ENCODE results near the gene TCF23. TPM values are rescaled to one million over a fixed set of nuclear protein-coding genes. Genes with fewer than 3 reads are reported as not detected.
"Not testable (repeated sequence)": the region's sequence is repeated elsewhere in the genome, so short reads cannot be mapped to it uniquely, and the experiment has no call there.

The TCF23 gene
- polyA plus RNA-seq, 3 donors from 2014 or later: not detected

DNA sequence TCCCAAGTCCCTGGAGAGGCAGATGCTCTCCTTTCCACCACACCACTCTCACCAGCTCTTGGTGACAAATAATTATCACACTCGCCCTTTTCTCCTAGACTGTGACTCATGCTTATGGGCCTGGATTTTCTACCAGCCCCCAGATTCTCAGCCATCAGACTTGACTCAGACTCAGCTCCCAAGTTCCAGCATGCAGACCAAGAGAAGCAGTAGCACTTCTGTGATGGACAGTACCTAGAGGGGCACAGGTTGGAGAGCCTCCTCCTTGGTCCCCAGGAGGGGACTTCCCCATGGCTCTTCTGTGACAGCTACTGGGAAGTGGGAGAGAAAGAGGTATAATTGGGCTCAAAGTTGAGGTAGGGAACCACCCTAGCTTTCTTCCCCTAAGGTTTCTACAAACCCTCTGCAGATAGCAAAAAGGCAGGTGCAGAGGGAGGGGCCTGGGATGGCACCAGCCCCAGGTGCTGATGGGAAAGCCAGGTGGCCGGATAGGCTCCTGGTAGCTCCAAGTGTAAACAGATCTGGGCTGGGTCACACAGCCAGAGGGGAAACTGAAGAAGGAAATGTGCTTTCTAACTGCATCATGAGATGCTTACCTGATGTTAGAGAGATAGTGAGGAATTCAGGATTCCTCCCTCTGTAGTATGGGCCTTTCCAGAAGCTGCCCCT lies 4.1 kb downstream of the TCF23 start:
- DNase-seq: no peak
- no peak overlapping the region for H3K4me3 Mint-ChIP-seq
- H3K9me3 Mint-ChIP-seq: no peaks in the 10 kb centered on the region
- H3K27me3 Mint-ChIP-seq (ENCODE audit: low read depth in 3 of 3): peaks cover 2 to 4% (median 3%) of the 10 kb centered on the region in 3 donors
- H3K4me1 Mint-ChIP-seq: no peaks in the 10 kb centered on the region
- no peaks in the 10 kb centered on the region for H3K36me3 Mint-ChIP-seq
- no peak overlapping the region for H3K27ac Mint-ChIP-seq

DNA sequence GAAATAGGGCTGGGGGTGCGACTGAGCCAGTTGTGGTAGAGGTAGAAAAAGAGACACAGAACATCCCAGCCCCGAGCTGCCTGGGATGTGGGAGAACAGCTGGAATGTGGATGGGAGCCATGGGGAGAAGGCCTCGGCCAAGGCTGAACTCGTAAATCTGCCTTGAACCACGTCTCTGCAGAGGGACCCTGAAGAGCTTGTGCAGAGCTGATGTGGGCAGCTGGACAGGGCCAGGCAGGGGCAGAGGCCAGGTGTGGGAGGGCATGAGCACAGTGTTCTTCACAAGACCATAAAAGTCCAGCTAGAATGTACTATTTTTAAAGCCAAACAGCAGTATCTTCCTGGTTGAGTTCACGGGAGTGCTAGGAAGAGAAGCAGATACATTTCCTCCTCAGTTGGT lies 5.7 kb downstream of the TCF23 start:
- H3K36me3 Mint-ChIP-seq: no peaks in the 10 kb centered on the region
- DNase-seq: no peak
- H3K4me1 Mint-ChIP-seq: no peaks in the 10 kb centered on the region
- H3K9me3 Mint-ChIP-seq: no peaks in the 10 kb centered on the region
- H3K27me3 Mint-ChIP-seq (ENCODE audit: low read depth in 3 of 3): peaks cover 0 to 2% (median 2%) of the 10 kb centered on the region in 3 donors
- H3K27ac Mint-ChIP-seq: no peak overlapping the region
- H3K4me3 Mint-ChIP-seq: no peak overlapping the region

DNA sequence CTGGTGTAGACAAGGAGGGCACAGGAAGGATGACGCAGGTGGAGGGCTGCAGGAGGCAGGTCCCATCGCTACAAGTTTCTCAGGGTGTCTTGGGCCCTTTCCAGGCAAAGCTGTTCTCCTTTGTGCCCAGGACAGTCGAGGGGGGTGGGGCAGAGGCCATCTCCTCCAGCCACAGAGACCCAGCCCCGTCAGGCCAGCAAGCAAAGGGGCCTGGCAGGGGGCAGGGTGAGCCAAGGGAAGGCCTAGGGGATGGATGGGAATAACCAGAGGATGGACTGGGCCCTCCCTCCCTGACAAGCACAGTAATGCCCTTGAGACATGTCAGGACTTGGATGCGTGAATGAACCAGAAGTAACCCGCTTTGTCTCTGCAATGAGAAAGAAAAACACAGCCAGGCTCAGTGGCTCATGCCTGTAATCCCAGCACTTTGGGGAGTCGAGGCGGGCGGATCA lies 6.3 kb downstream of the TCF23 start:
- Mint-ChIP-seq H3K9me3 (no peaks in the 10 kb centered on the region), H3K4me3 (no peak overlapping the region), H3K4me1 (no peaks in the 10 kb centered on the region), H3K27ac (no peak overlapping the region), H3K27me3 (ENCODE audit: low read depth in 3 of 3) (peaks cover 0 to 2% (median 2%) of the 10 kb centered on the region in 3 donors), H3K36me3 (no peaks in the 10 kb centered on the region)
- DNase-seq: no peak

- Mint-ChIP-seq H3K36me3 (no peaks in the 10 kb centered on the region), H3K27ac (no peak overlapping the region), H3K9me3 (no peaks in the 10 kb centered on the region), H3K4me1 (no peaks in the 10 kb centered on the region), H3K4me3 (no peak overlapping the region), H3K27me3 (ENCODE audit: low read depth in 3 of 3) (peaks cover 0 to 2% (median 1%) of the 10 kb centered on the region in 3 donors)
- no peak for DNase-seq
These were observed 9.7 kb downstream of the TCF23 start for GRCh38 chr2:27158468-27158867.

DNA sequence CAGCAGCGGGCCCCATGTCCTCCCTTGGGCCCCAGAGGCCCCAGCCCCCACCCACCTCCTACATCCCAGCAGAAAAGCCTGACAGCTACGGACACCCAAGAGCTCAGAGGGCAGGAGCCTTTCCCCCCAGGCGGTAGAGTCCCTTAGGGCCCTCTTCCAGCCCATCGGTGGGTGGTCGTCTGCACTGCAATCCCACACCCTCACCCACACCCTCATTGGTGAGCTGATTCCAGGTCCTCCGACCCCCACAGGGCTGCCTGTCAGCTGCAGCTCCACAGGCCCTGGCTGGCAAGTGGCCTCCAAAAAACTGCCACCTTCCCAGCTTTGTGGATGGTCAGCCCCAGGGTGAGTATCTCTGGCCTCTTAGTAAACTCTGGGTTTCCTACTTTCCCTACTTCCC lies 10.5 kb downstream of the TCF23 start:
- Mint-ChIP-seq H3K36me3 (no peaks in the 10 kb centered on the region), H3K9me3 (no peaks in the 10 kb centered on the region), H3K4me3 (no peak overlapping the region), H3K27ac (no peak overlapping the region), H3K27me3 (ENCODE audit: low read depth in 3 of 3) (peaks cover 0 to 2% (median 1%) of the 10 kb centered on the region in 3 donors), H3K4me1 (no peaks in the 10 kb centered on the region)
- DNase-seq: no peak

GRCh38 chr2:27160191-27160590 lies 11.4 kb downstream of the TCF23 start:
- Mint-ChIP-seq H3K4me1 (no peaks in the 10 kb centered on the region), H3K9me3 (no peaks in the 10 kb centered on the region), H3K4me3 (no peak overlapping the region), H3K36me3 (no peaks in the 10 kb centered on the region), H3K27ac (no peak overlapping the region), H3K27me3 (ENCODE audit: low read depth in 3 of 3) (peaks cover 0 to 2% (median 1%) of the 10 kb centered on the region in 3 donors)
- DNase-seq: no peak

- DNase-seq: no peak
- Mint-ChIP-seq H3K4me1 (no peaks in the 10 kb centered on the region), H3K9me3 (no peaks in the 10 kb centered on the region), H3K4me3 (no peak overlapping the region), H3K27me3 (ENCODE audit: low read depth in 3 of 3) (peaks cover 0 to 3% (median 2%) of the 10 kb centered on the region in 3 donors), H3K27ac (no peak overlapping the region), H3K36me3 (no peaks in the 10 kb centered on the region)
These were observed 13.6 kb downstream of the TCF23 start for GRCh38 chr2:27162151-27163121.

- Mint-ChIP-seq H3K27ac (no peak overlapping the region), H3K4me1 (peaks cover 0 to 4% of the 10 kb centered on the region in 2 donors), H3K27me3 (ENCODE audit: low read depth in 3 of 3) (peaks cover 0 to 3% (median 2%) of the 10 kb centered on the region in 3 donors), H3K9me3 (no peaks in the 10 kb centered on the region), H3K4me3 (no peak overlapping the region), H3K36me3 (no peaks in the 10 kb centered on the region)
- DNase-seq: no peak
These were observed 16.4 kb downstream of the TCF23 start for GRCh38 chr2:27164960-27165763.

DNA sequence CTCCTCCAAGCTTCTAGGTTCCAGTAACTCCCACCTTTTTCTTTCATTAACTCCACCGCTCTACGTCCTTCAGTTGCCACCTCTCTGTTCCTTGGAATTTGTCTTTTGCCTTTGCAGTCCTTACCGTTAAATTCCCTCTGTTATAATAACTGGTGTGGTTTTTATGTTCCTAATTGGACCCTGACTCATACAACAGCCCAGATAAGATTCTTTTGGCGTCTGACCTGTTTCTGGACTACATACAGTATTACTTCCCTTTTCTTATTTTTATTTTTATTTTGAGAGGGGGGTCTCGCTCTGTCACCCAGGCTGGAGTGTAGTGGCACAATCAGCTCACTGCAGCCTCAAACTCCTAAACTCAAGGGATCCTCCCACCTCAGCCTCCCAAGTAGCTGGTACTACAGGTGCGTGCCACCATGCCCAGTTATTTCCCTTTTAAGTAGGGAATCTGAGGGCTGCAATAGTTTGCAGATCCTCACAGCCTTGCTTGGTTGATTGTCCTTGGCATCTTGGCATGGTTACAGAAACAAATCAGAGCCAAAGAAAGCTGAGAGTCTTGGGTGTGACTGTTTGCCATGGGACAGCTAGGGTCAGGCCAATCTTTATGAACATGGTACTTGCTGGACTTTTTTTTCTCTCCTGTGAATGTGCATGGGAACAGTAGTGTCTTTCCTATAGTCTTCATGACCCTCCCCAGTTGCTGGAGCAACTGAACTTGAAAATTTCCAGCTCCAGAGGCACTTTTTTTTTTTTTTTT lies 22.0 kb downstream of the TCF23 start:
- Mint-ChIP-seq H3K27ac (no peak overlapping the region), H3K9me3 (no peaks in the 10 kb centered on the region), H3K36me3 (no peaks in the 10 kb centered on the region), H3K4me3 (peak overlapping the region in 2 of 5 donors; percentile 17 to 46), H3K27me3 (ENCODE audit: low read depth in 3 of 3) (peaks cover 0 to 2% (median 2%) of the 10 kb centered on the region in 3 donors), H3K4me1 (peaks cover 4 to 6% of the 10 kb centered on the region in 2 donors)
- DNase-seq: no peak

GRCh38 chr2:27171351-27171848 lies 22.6 kb downstream of the TCF23 start:
- Mint-ChIP-seq H3K4me1 (peaks cover 4 to 6% of the 10 kb centered on the region in 2 donors), H3K27ac (no peak overlapping the region), H3K36me3 (no peaks in the 10 kb centered on the region), H3K27me3 (ENCODE audit: low read depth in 3 of 3) (peaks cover 0 to 7% (median 2%) of the 10 kb centered on the region in 3 donors), H3K4me3 (no peak overlapping the region), H3K9me3 (no peaks in the 10 kb centered on the region)
- DNase-seq: no peak

DNA sequence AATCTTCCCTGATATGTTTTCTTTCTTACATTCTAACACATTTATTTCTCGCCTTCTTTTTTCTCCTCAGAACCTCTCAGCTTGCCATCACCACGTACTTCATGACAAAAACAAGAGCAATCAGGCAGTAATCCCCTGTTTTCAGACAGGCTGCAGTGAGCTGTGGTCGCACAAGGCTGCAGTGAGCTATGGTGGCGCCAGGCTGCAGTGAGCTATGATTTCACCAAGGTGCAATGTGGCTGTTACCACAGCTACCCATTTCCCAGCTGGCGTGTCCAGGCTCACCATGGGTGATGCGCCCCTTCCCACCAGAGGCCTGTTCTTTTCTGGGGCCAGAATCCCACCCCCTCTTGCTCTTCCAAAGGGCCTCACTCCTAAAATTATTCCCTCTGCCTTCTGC lies 25.8 kb downstream of the TCF23 start:
- Mint-ChIP-seq H3K9me3 (no peaks in the 10 kb centered on the region), H3K4me3 (no peak overlapping the region), H3K27me3 (ENCODE audit: low read depth in 3 of 3) (peaks cover 4 to 17% (median 7%) of the 10 kb centered on the region in 3 donors), H3K4me1 (peaks cover 4 to 6% of the 10 kb centered on the region in 2 donors), H3K36me3 (no peaks in the 10 kb centered on the region), H3K27ac (no peak overlapping the region)
- no peak for DNase-seq

GRCh38 chr2:27175330-27175729 lies 26.5 kb downstream of the TCF23 start:
- no peak overlapping the region for H3K27ac Mint-ChIP-seq
- H3K27me3 Mint-ChIP-seq (ENCODE audit: low read depth in 3 of 3): peaks cover 4 to 19% (median 7%) of the 10 kb centered on the region in 3 donors
- peaks cover 0 to 5% of the 10 kb centered on the region in 2 donors for H3K4me1 Mint-ChIP-seq
- H3K36me3 Mint-ChIP-seq: no peaks in the 10 kb centered on the region
- no peak for DNase-seq
- no peak overlapping the region for H3K4me3 Mint-ChIP-seq
- no peaks in the 10 kb centered on the region for H3K9me3 Mint-ChIP-seq

- not testable (repeated sequence) for H3K9me3 Mint-ChIP-seq, H3K4me1 Mint-ChIP-seq, H3K4me3 Mint-ChIP-seq, H3K27ac Mint-ChIP-seq, DNase-seq, H3K36me3 Mint-ChIP-seq
- peaks cover 4 to 20% (median 8%) of the 10 kb centered on the region in 3 donors for H3K27me3 Mint-ChIP-seq (ENCODE audit: low read depth in 3 of 3)
These were observed 27.0 kb downstream of the TCF23 start for GRCh38 chr2:27175781-27176180.
